ENCODE data around the gene NRF1.

DNA sequence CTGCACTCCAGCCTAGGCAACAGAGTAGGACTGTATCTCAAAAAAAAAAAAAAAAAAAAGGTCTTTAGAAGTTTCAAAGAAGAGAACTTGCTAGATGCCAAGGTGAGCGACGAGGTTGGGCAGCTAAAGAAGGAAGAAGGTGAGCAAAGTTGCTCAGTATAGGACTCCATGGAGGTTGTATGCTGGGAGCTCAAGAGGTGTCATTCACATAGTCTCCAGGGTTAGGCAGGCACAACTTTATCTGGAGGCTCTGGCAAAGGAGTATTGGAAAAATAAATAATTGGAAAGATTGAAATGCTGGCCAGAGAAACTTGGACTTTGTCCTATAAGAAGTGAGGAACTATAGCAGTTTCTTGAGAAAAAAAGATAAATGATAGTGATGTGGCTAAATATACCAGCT is 74.5 kb downstream of the NRF1 start:
- TF ChIP-seq, protein P1, sequence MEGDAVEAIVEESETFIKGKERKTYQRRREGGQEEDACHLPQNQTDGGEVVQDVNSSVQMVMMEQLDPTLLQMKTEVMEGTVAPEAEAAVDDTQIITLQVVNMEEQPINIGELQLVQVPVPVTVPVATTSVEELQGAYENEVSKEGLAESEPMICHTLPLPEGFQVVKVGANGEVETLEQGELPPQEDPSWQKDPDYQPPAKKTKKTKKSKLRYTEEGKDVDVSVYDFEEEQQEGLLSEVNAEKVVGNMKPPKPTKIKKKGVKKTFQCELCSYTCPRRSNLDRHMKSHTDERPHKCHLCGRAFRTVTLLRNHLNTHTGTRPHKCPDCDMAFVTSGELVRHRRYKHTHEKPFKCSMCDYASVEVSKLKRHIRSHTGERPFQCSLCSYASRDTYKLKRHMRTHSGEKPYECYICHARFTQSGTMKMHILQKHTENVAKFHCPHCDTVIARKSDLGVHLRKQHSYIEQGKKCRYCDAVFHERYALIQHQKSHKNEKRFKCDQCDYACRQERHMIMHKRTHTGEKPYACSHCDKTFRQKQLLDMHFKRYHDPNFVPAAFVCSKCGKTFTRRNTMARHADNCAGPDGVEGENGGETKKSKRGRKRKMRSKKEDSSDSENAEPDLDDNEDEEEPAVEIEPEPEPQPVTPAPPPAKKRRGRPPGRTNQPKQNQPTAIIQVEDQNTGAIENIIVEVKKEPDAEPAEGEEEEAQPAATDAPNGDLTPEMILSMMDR (conservative IDR thresholded peaks at IDR 0.05; ENCODE audit: low read depth, low read length): no peak
- no peak for TF ChIP-seq EZH2 (IDR thresholded peaks at IDR 0.05; ENCODE audit: low read length, unreplicated experiment)
